IMR-90 (cell line): ENCODE measurements around the gene KRT16. TPM values are rescaled to one million over a fixed set of nuclear protein-coding genes. Genes with fewer than 3 reads are reported as not detected.

Source experiments
- ATAC-seq: fragments of 200-7000 bp; cut with Tn5 transposase; 2 replicates; pipeline ENCODE4 v1.9.1; 2020; ENCODE audit warnings: low read depth, mild to moderate bottlenecking, moderate library complexity
- BruUV-seq: library from RNA; stranded (reverse); fragments of 400-500 nt; replicated peaks from 2 replicates; lab custom pipeline; 2021; lab: Mats Ljungman, UMichigan
- CTCF ChIA-PET: fragments of 300-600 bp; formaldehyde crosslinking; extraction: SDS; loops from one replicate; lab custom pipeline; 2021; ENCODE audit warnings: antibody characterized with exemption; lab: Yijun Ruan, JAX
- POLR2A ChIA-PET: fragments of 300-600 bp; sonication (Branson Sonifier 250); formaldehyde crosslinking; loops from one replicate; lab custom pipeline; 2022; ENCODE audit warnings: antibody characterized with exemption; ENCODE audit not compliant: unreplicated experiment; lab: Charles Lee
- DNase-seq: peaks from one replicate; pipeline ENCODE4 v3.0.0; 2013
- H2AFZ ChIP-seq: replicated peaks from 2 replicates; pipeline ENCODE3; 2013; ENCODE audit warnings: low read length, mild to moderate bottlenecking; ENCODE audit not compliant: poor library complexity
- H2AK5ac ChIP-seq: 2 replicates; pipeline ENCODE4 v1.6.1; 2013; ENCODE audit warnings: low read depth, low read length, inconsistent platforms
- H2AK9ac ChIP-seq: replicated peaks from 2 replicates; pipeline ENCODE3; 2013; ENCODE audit warnings: mild to moderate bottlenecking, low read depth, low read length, moderate library complexity; ENCODE audit not compliant: poor library complexity
- H2BK120ac ChIP-seq: 2 replicates; pipeline ENCODE4 v1.6.1; 2013; ENCODE audit warnings: low read depth, low read length, inconsistent platforms
- H2BK15ac ChIP-seq: 3 replicates; pipeline ENCODE4 v1.6.1; 2013; ENCODE audit warnings: low read depth, low read length, inconsistent platforms
- H2BK20ac ChIP-seq: 2 replicates; pipeline ENCODE4 v1.6.1; 2013; ENCODE audit warnings: low read depth, mild to moderate bottlenecking, inconsistent platforms, low read length, moderate library complexity
- H2BK5ac ChIP-seq: 2 replicates; pipeline ENCODE4 v1.6.1; 2013; ENCODE audit warnings: mild to moderate bottlenecking, low read depth, low read length, inconsistent platforms; ENCODE audit not compliant: poor library complexity, severe bottlenecking
- H3K14ac ChIP-seq: replicated peaks from 2 replicates; pipeline ENCODE4 v1.6.1; 2013; ENCODE audit warnings: low read depth, low read length, inconsistent platforms
- H3K18ac ChIP-seq: 2 replicates; pipeline ENCODE4 v1.6.1; 2013; ENCODE audit warnings: low read depth, low read length, control low read depth
- H3K23ac ChIP-seq: 2 replicates; pipeline ENCODE4 v1.6.1; 2013; ENCODE audit warnings: low read depth, low read length, inconsistent platforms
- H3K27ac ChIP-seq: 2 replicates; pipeline ENCODE4 v1.5.1; 2013; ENCODE audit warnings: mild to moderate bottlenecking, control low read depth, low read length; ENCODE audit not compliant: insufficient read depth
- H3K27me3 ChIP-seq: 2 replicates; pipeline ENCODE4 v1.6.1; 2013; ENCODE audit warnings: low read length; ENCODE audit not compliant: control insufficient read depth, insufficient read depth
- H3K36me3 ChIP-seq: 2 replicates; pipeline ENCODE4 v1.6.1; 2013; ENCODE audit warnings: low read length, mixed read lengths; ENCODE audit not compliant: control insufficient read depth, insufficient read depth
- H3K4ac ChIP-seq: 2 replicates; pipeline ENCODE4 v1.6.1; 2013; ENCODE audit warnings: low read depth, low read length, inconsistent platforms
- H3K4me1 ChIP-seq: 2 replicates; pipeline ENCODE4 v1.6.1; 2013; ENCODE audit warnings: low read length, mixed read lengths; ENCODE audit not compliant: control insufficient read depth, insufficient read depth
- H3K4me2 ChIP-seq: 2 replicates; pipeline ENCODE4 v1.6.1; 2013; ENCODE audit warnings: low read depth, mild to moderate bottlenecking, control low read depth, low read length, moderate library complexity
- H3K4me3 ChIP-seq: 2 replicates; pipeline ENCODE4 v1.5.1; 2013; ENCODE audit warnings: low read depth, mild to moderate bottlenecking, control low read depth, low read length, moderate library complexity; ENCODE audit not compliant: insufficient read depth
- H3K56ac ChIP-seq: 2 replicates; pipeline ENCODE4 v1.6.1; 2013; ENCODE audit warnings: low read length, inconsistent platforms; ENCODE audit not compliant: insufficient read depth; ENCODE audit errors: extremely low read depth
- H3K79me1 ChIP-seq, 2 experiments: 2 replicates each; pipeline ENCODE4 v1.6.1; 2013; ENCODE audit warnings: low read length in 2 of 2, inconsistent platforms in 1 of 2, low read depth in 1 of 2
- H3K9ac ChIP-seq: 2 replicates; pipeline ENCODE4 v1.6.1; 2013; ENCODE audit warnings: low read depth, low read length, control low read depth
- H3K9me1 ChIP-seq: 2 replicates; pipeline ENCODE4 v1.6.1; 2013; ENCODE audit warnings: low read length, inconsistent platforms; ENCODE audit not compliant: insufficient read depth
- H3K9me3 ChIP-seq: 2 replicates; pipeline ENCODE4 v1.6.1; 2013; ENCODE audit warnings: low read length; ENCODE audit not compliant: control insufficient read depth, insufficient read depth
- H4K20me1 ChIP-seq: 2 replicates; pipeline ENCODE4 v1.6.1; 2013; ENCODE audit warnings: low read length, inconsistent platforms; ENCODE audit not compliant: insufficient read depth
- H4K5ac ChIP-seq: 2 replicates; pipeline ENCODE4 v1.6.1; 2013; ENCODE audit warnings: mild to moderate bottlenecking, low read depth, low read length, control low read depth
- H4K8ac ChIP-seq, 2 experiments: 2 replicates each; pipeline ENCODE4 v1.6.1; 2013; ENCODE audit warnings: low read depth in 2 of 2, low read length in 2 of 2, control low read depth in 1 of 2, inconsistent platforms in 1 of 2
- H4K91ac ChIP-seq: 2 replicates; pipeline ENCODE4 v1.6.1; 2013; ENCODE audit warnings: low read depth, low read length, inconsistent platforms; ENCODE audit not compliant: insufficient read depth
- BHLHE40 ChIP-seq: fragments of 150-350 bp; IDR thresholded peaks from 2 replicates; pipeline ENCODE4 v1.6.1; 2016; ENCODE audit warnings: mild to moderate bottlenecking, low read depth, low read length
- MAFK ChIP-seq: IDR thresholded peaks from 2 replicates; pipeline ENCODE4 v1.6.1; 2012; ENCODE audit warnings: low read depth, low read length, improper control_type of control experiment
- RAD21 ChIP-seq: IDR thresholded peaks from 2 replicates; pipeline ENCODE4 v1.6.1; 2012; ENCODE audit warnings: low read length, improper control_type of control experiment
- WGBS, 2 experiments: methylation state at CpG; one replicate each; pipeline versions ENCODE4 v1.1.5 to v1.1.7; 2013; ENCODE audit warnings: missing lambda C conversion rate in 2 of 2; ENCODE audit not compliant: insufficient read length in 1 of 2; ENCODE audit errors: extremely low coverage in 2 of 2; 5-methylcytosine and 5-hydroxymethylcytosine counted together
- dilution Hi-C: fragments of 300-500 bp; cut with HindIII; formaldehyde crosslinking; loops from one replicate; pipeline ENCODE4 v1.14.3; 2018; ENCODE audit warnings: low sequenced_read_pairs; ENCODE audit not compliant: unreplicated experiment
- in situ Hi-C: fragments of 300-500 bp; cut with MboI; formaldehyde crosslinking; loops from 3 replicates; pipeline ENCODE4 v1.14.3; 2019; ENCODE audit warnings: low sequenced_read_pairs, inconsistent platforms, mixed read lengths
- intact Hi-C: fragments of 100-400 bp; cut with micrococcal nuclease; formaldehyde crosslinking; loops from 2 replicates; pipeline ENCODE4 v1.10.0; 2022
- polyA plus RNA-seq, 3 experiments: library from polyadenylated mRNA; depleted of rRNA; stranded (reverse); fragments of >200 nt; gene quantifications; 2 replicates each; pipeline ENCODE4 v1.2.3, GENCODE V29; 2012; ENCODE audit warnings: low replicate concordance in 1 of 3
- total RNA-seq: library from RNA; depleted of rRNA; stranded (reverse); fragments of >200 nt; gene quantifications from 2 replicates; pipeline ENCODE4 v1.2.3, GENCODE V29; 2012
- TF ChIP-seq, protein P1 (sequence below): fragments of 150-350 bp; IDR thresholded peaks from 2 replicates; pipeline ENCODE4 v1.6.1; 2016; ENCODE audit warnings: low read depth, mild to moderate bottlenecking, low read length, moderate library complexity, borderline replicate concordance
- TF ChIP-seq, protein P2 (sequence below): fragments of 150-350 bp; IDR thresholded peaks from 2 replicates; pipeline ENCODE4 v1.6.1; 2017; ENCODE audit warnings: mild to moderate bottlenecking, antibody characterized with exemption, low read length, low read depth

The KRT16 gene
- total and polyA plus RNA-seq, 2 of the 4 experiments (the other 2 are of a cell fraction), result not detected

DNA sequence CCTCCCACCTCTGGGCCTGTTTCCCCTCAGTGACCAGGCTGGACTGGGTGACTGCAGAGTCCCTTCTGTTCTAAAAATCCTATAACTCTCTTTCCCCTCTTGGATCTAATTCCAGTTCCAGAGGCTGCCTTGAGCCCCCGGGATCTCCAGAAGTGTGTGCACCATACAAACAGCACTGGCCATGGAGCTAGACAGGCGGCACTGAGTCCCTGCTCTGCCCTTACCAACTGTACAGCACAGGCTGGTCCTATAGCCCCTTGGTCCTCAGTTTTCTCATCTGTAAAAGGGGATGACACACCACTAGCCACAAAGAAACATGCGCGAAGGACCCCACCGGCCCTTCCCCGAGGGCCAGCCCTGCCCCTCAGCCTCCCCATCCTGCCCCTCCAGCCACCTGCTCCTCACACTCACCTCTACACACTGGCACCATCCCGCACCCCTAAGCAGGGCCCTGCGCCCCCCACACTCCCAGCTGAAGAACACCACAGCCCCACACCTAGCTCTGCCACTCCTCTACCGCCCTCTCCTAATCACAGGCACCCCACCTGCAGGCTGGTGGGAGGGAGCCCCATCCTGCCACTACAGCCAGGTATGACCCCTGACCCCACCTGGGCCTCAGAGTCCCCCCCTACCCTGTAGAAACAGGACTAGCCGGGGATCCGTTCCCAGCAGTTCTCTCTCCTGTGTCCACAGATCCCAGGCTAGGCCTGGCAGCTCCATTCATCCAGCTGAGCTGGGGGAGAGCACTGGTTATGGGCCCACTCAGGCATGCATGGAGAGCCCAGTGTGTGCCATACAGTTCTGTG is 913 bp upstream of the KRT16 start:
- Histone ChIP-seq H3K4me3 (no peak overlapping the region), H4K20me1 (no peaks in the 10 kb centered on the region), H2BK5ac (no peak overlapping the region), H3K4me1 (no peaks in the 10 kb centered on the region), H2AFZ (no peak overlapping the region), H3K79me1 (no peaks in the 10 kb centered on the region), H4K8ac (no peak overlapping the region), H2AK9ac (no peak overlapping the region), H3K9me3 (no peaks in the 10 kb centered on the region), H3K18ac (no peak overlapping the region), H3K4ac (no peak overlapping the region), H4K5ac (no peak overlapping the region), H3K9ac (no peak overlapping the region), H4K91ac (no peak overlapping the region), H3K14ac (no peak overlapping the region), H2BK120ac (no peak overlapping the region), H3K27ac (no peak overlapping the region), H3K23ac (no peak overlapping the region), H2AK5ac (no peak overlapping the region), H2BK20ac (no peak overlapping the region), H3K4me2 (no peak overlapping the region), H3K9me1 (no peaks in the 10 kb centered on the region), H3K27me3 (peaks cover 51% of the 10 kb centered on the region), H2BK15ac (no peak overlapping the region), H3K36me3 (no peaks in the 10 kb centered on the region), H3K56ac (no peak overlapping the region)
- DNase-seq, result no peak
- 94% methylated on average over 2 of the region's 11 CpGs; no CpG with 5 or more reads in 1 of the 2 experiments for WGBS, 2 experiments
- dilution Hi-C loops, result no loop called here
- CTCF ChIA-PET, result no interaction called here
- POLR2A ChIA-PET, result no interaction called here
- no peak for ATAC-seq
- intact Hi-C loops, result no loop called here
- TF ChIP-seq RAD21 (no peak), BHLHE40 (no peak), MAFK (no peak)
- TF ChIP-seq, protein P1, sequence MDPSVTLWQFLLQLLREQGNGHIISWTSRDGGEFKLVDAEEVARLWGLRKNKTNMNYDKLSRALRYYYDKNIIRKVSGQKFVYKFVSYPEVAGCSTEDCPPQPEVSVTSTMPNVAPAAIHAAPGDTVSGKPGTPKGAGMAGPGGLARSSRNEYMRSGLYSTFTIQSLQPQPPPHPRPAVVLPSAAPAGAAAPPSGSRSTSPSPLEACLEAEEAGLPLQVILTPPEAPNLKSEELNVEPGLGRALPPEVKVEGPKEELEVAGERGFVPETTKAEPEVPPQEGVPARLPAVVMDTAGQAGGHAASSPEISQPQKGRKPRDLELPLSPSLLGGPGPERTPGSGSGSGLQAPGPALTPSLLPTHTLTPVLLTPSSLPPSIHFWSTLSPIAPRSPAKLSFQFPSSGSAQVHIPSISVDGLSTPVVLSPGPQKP, result no peak
- TF ChIP-seq, protein P2, sequence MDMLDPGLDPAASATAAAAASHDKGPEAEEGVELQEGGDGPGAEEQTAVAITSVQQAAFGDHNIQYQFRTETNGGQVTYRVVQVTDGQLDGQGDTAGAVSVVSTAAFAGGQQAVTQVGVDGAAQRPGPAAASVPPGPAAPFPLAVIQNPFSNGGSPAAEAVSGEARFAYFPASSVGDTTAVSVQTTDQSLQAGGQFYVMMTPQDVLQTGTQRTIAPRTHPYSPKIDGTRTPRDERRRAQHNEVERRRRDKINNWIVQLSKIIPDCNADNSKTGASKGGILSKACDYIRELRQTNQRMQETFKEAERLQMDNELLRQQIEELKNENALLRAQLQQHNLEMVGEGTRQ, result no peak
- in situ Hi-C loops, result no loop called here
- no TSS peak for BruUV-seq
